Measurements from ENCODE around the gene NTNG1.

Gene NTNG1

DNA sequence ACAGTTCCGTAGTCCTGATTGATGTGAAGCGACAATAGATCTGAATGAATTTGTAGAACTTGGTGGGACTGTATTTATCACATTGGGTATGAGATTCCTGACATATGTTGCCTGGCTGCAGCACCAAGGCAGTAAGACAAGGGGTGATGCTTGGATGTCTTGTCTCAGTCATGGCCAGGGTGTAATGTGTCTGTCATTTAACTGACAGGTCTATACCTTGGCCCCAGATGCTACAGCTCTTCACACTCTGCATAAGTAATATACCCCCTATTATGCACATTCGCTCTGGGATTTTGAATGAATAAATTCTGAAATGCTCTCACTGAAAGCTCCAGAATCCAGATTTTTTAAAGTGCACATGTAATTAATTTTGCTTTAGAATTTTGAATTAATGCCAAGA is 47.3 kb downstream of the NTNG1 start:
- TF ChIP-seq, protein P1, sequence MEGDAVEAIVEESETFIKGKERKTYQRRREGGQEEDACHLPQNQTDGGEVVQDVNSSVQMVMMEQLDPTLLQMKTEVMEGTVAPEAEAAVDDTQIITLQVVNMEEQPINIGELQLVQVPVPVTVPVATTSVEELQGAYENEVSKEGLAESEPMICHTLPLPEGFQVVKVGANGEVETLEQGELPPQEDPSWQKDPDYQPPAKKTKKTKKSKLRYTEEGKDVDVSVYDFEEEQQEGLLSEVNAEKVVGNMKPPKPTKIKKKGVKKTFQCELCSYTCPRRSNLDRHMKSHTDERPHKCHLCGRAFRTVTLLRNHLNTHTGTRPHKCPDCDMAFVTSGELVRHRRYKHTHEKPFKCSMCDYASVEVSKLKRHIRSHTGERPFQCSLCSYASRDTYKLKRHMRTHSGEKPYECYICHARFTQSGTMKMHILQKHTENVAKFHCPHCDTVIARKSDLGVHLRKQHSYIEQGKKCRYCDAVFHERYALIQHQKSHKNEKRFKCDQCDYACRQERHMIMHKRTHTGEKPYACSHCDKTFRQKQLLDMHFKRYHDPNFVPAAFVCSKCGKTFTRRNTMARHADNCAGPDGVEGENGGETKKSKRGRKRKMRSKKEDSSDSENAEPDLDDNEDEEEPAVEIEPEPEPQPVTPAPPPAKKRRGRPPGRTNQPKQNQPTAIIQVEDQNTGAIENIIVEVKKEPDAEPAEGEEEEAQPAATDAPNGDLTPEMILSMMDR (conservative IDR thresholded peaks at IDR 0.05; ENCODE audit: low read depth, low read length): no peak
- no peak for DNase-seq (ENCODE audit: low read depth)
- no peak overlapping the region for H3K4me3 ChIP-seq (ENCODE audit: low read length)

DNA sequence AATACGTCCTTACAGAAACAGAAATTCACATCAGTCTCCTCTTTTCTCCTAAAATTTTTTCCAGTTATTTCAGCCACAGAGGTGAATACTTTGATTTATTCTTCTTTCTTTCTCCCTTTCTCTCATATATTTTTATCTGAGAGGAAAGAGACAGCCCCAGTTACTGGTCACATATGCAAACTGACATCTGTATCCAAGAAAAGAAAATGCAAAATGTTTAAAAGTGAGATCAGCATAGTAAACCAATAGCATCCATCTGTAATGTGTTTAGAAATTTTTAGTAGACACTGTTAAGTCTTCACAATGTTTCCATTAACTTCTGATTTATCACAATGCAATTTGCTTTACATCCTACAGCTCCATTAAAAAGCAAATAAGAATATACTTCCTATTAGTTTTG is 53.5 kb downstream of the NTNG1 start:
- H3K4me3 ChIP-seq (ENCODE audit: low read length): no peak overlapping the region
- no peak for DNase-seq (ENCODE audit: low read depth)
- TF ChIP-seq, protein P1 (conservative IDR thresholded peaks at IDR 0.05; ENCODE audit: low read depth, low read length): no peak

DNA sequence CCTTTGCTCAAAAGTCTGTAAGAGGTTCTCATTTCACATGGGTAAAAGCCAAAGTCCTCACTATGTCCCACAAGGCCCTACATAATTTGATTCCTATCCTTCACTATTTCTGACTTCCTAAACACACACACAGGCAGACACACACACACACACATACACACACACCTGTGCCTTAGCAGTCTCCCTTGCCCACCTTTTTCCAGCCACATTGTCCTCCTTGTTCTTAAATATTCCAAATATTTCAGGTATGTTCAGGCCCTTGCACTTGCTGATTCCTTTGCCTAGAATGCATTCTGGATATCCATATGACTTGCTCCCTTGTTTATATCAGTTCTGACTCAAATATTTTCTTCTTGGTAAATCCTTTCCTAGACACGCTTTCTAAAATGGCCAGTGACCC is 54.6 kb downstream of the NTNG1 start:
- no peak overlapping the region for H3K4me3 ChIP-seq (ENCODE audit: low read length)
- TF ChIP-seq, protein P1 (conservative IDR thresholded peaks at IDR 0.05; ENCODE audit: low read depth, low read length): no peak
- no peak for DNase-seq (ENCODE audit: low read depth)

DNA sequence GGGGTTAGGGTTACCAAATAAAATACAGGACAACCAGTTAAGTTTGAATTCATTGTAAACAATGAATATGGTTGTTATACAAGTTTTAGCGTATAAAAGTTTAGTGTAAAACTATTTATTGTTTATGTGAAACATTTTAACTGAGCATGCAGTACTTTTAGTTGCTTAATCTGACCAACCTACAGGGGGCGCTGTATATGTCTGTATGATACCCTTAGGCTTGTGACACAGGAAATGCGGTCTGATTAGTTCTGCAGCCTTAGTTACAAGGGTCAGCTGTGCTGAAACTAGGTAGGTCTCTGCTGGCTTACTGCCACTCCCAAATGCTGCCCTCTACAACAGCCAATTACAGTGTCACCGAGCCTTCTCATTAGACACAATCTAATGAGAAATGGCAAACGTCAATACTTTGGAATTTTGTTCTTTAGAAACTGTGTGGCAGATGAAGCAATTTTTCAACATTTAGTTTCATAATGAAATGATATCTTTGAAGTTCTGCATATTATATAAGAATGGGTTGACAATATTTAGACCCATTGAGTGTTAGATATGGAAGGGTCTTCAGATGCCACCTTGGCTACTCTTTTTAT is 56.2 kb downstream of the NTNG1 start:
- H3K4me3 ChIP-seq (ENCODE audit: low read length): no peak overlapping the region
- TF ChIP-seq, protein P1 (conservative IDR thresholded peaks at IDR 0.05; ENCODE audit: low read depth, low read length): peak; percentile 46
- no peak for DNase-seq (ENCODE audit: low read depth)

DNA sequence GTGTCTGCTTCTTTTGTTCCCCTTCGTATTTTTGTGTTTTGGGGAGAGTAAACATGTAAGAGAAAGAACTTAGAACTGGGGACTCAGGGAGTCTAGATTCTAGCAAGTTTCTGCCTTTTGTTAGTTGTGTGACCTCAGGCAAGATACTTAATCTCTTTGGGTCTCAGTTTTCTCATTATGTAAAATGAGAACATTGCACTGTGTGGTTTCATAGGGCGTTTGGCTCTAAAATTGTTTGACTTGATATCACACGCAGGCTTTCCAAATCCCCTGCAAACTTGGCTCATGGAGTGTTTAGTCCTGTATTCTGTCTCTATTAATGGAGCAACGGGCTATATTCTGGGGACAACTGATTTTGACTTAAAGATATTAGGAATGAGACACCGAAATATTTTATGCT is 57.7 kb downstream of the NTNG1 start:
- DNase-seq (ENCODE audit: low read depth): no peak
- H3K4me3 ChIP-seq (ENCODE audit: low read length): no peak overlapping the region
- TF ChIP-seq, protein P1 (conservative IDR thresholded peaks at IDR 0.05; ENCODE audit: low read depth, low read length): no peak

DNA sequence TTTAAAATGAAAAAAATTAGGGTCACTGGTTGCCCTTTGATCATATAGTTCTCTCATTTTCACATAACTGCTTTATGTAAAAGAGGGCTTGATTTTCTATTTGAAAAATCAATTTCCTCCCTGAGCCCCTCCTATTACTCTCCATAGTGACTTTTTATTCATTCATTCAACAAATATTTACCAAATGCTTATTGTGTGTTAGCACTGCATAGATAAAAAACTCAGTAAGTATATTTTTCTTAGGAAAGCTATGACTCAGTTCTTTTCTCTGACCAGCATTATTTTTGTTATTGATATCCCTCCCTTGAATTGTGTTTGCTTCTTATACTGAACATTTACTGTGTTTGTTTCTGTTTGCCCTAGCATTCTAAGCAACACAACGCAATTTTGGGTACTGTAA is 59.8 kb downstream of the NTNG1 start:
- TF ChIP-seq, protein P1 (conservative IDR thresholded peaks at IDR 0.05; ENCODE audit: low read depth, low read length): no peak
- no peak for DNase-seq (ENCODE audit: low read depth)
- H3K4me3 ChIP-seq (ENCODE audit: low read length): no peak overlapping the region

DNA sequence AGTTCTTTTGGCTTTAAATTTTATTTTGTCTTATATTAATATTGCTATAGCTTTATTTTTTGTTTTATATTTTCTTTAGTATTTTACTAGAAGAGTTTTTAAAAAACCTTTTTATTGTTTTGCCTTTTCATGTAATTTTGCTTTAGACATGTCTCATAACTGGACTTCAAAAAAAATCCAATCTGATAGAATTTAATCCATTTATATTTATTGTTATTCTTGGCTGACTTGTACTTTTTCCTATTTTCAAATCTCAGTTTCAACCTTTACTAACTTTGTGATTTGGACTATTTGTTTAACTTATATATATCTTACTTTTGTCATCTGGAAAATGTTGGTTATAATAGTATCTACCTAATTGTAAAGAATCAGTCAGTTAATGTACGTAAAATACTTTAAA is 61.2 kb downstream of the NTNG1 start:
- TF ChIP-seq, protein P1 (conservative IDR thresholded peaks at IDR 0.05; ENCODE audit: low read depth, low read length): no peak
- no peak overlapping the region for H3K4me3 ChIP-seq (ENCODE audit: low read length)
- no peak for DNase-seq (ENCODE audit: low read depth)

Measured in retinal pigment epithelial cell (primary cell).